ENCODE measurements around the gene BTK.
"Not testable (repeated sequence)": the region's sequence is repeated elsewhere in the genome, so short reads cannot be mapped to it uniquely, and the experiment has no call there.

The BTK gene

DNA sequence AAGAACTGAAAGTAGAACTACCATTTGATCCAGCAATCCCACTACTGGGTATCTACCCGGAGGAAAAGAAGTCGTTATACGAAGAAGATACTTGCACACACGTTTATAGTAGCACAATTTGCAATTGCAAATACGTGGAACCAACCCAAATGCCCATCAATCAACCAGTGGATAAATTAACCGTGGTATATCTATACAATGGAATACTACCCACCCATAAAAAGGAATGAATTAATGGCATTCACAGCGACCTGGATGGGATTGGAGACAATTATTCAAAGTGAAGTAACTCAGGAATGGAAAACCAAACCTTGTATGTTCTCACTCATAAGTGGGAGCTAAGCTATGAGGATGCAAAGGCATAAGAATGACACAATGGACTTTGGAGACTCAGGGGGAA lies 51.7 kb downstream of the BTK start:
- not testable (repeated sequence) for DNase-seq

DNA sequence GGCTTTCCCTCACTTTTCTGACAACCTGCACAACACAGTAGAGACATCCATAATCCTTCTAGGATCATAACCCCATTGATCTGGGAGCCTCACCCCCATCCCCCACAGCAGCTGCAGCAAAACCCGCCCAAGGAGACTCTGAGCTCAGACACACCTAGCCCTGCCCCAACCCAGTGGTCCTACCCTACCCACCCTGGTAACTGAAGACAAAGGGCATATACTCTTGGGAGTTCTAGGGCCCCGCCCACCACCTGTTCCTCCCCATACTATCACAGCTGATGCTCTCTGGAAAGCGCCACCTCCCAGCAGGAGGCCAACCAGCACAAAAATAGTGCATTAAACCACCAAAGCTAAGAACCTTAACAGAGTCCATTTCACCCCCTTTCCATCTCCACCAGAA lies 59.4 kb downstream of the BTK start:
- not testable (repeated sequence) for DNase-seq

DNA sequence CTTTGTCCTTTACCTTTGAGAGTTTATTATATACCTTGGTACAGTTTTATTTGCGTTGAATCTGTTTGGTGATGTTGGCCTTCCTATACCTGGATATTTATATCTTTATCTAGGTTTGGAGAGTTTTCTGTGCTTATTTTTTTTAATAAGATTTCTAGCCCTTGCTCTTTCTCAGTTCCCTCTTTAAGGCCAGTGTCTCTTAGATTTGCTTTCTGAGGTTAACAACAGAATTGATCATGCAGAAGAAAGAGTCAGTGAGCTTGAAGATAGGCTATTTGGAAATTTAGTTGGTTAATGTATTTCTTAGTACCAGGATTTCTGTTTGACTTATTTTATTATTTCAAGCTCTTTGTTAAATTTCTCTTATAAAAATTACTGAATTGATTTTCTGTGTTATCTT lies 82.2 kb downstream of the BTK start:
- DNase-seq = no peak

Data from inflammatory macrophage (primary cell).